H9 (cell line): ENCODE results near the gene SMURF1. TPM values are rescaled to one million over a fixed set of nuclear protein-coding genes. Genes with fewer than 3 reads are reported as not detected.

Experiments used
- DNase-seq: peaks from one replicate; pipeline ENCODE4 v3.0.0-alpha.2; 2017
- H2AFZ ChIP-seq: one replicate; pipeline ENCODE4 v1.6.1; 2013; ENCODE audit warnings: mild to moderate bottlenecking, low read length, control low read depth, moderate library complexity
- H2AK5ac ChIP-seq: 2 replicates; pipeline ENCODE4 v1.6.1; 2013; ENCODE audit warnings: low read length, control low read depth, mixed read lengths; ENCODE audit not compliant: insufficient read length
- H2BK120ac ChIP-seq: one replicate; pipeline ENCODE4 v1.6.1; 2013; ENCODE audit warnings: low read depth, mild to moderate bottlenecking, low read length, control low read depth, inconsistent platforms; ENCODE audit not compliant: poor library complexity, severe bottlenecking
- H2BK12ac ChIP-seq: 2 replicates; pipeline ENCODE4 v1.6.1; 2013; ENCODE audit warnings: low read length, control low read depth, mixed read lengths, low read depth; ENCODE audit not compliant: insufficient read length
- H2BK15ac ChIP-seq: 2 replicates; pipeline ENCODE4 v1.6.1; 2013; ENCODE audit warnings: low read depth, low read length, control low read depth
- H2BK20ac ChIP-seq: one replicate; pipeline ENCODE4 v1.6.1; 2013; ENCODE audit warnings: low read depth, mild to moderate bottlenecking, low read length, control low read depth, inconsistent platforms; ENCODE audit not compliant: poor library complexity, severe bottlenecking
- H2BK5ac ChIP-seq: 2 replicates; pipeline ENCODE4 v1.6.1; 2013; ENCODE audit warnings: low read length, control low read depth, mixed read lengths; ENCODE audit not compliant: insufficient read length
- H3K14ac ChIP-seq: 2 replicates; pipeline ENCODE4 v1.6.1; 2013; ENCODE audit warnings: low read length, control low read depth; ENCODE audit not compliant: insufficient read depth
- H3K18ac ChIP-seq: 2 replicates; pipeline ENCODE4 v1.6.1; 2013; ENCODE audit warnings: low read depth, mild to moderate bottlenecking, mixed read lengths, low read length, control low read depth; ENCODE audit not compliant: insufficient read length
- H3K23ac ChIP-seq: 2 replicates; pipeline ENCODE4 v1.6.1; 2013; ENCODE audit warnings: low read length, control low read depth, mixed read lengths, low read depth; ENCODE audit not compliant: insufficient read length
- H3K23me2 ChIP-seq: 2 replicates; pipeline ENCODE4 v1.6.1; 2013; ENCODE audit warnings: low read depth, mild to moderate bottlenecking, mixed read lengths, low read length, control low read depth; ENCODE audit not compliant: insufficient read length, poor library complexity, severe bottlenecking
- H3K27ac ChIP-seq: 2 replicates; pipeline ENCODE4 v1.5.1; 2013; ENCODE audit warnings: low read length, control low read depth, mixed read lengths, low read depth; ENCODE audit not compliant: insufficient read length
- H3K27me3 ChIP-seq: 2 replicates; pipeline ENCODE4 v1.6.1; 2013; ENCODE audit warnings: low read length, control low read depth, inconsistent platforms; ENCODE audit not compliant: insufficient read depth
- H3K4ac ChIP-seq: 2 replicates; pipeline ENCODE4 v1.6.1; 2013; ENCODE audit warnings: low read depth, mild to moderate bottlenecking, control low read depth, inconsistent platforms, low read length, moderate library complexity
- H3K4me1 ChIP-seq: 2 replicates; pipeline ENCODE4 v1.6.1; 2013; ENCODE audit warnings: low read length, control low read depth, inconsistent platforms; ENCODE audit not compliant: insufficient read depth
- H3K4me2 ChIP-seq: 2 replicates; pipeline ENCODE4 v1.6.1; 2013; ENCODE audit warnings: low read length, control low read depth, mixed read lengths; ENCODE audit not compliant: insufficient read length, insufficient read depth
- H3K56ac ChIP-seq: 2 replicates; pipeline ENCODE4 v1.6.1; 2013; ENCODE audit warnings: low read depth, mild to moderate bottlenecking, mixed read lengths, low read length, control low read depth; ENCODE audit not compliant: insufficient read length
- H3K79me1 ChIP-seq: 2 replicates; pipeline ENCODE4 v1.6.1; 2013; ENCODE audit warnings: low read depth, mild to moderate bottlenecking, moderate library complexity, low read length, control low read depth, inconsistent platforms; ENCODE audit not compliant: insufficient read depth, poor library complexity, severe bottlenecking
- H3K79me2 ChIP-seq: 2 replicates; pipeline ENCODE4 v1.6.1; 2013; ENCODE audit warnings: low read length, control low read depth, inconsistent platforms; ENCODE audit not compliant: insufficient read depth
- H3K9ac ChIP-seq: 2 replicates; pipeline ENCODE4 v1.6.1; 2013; ENCODE audit warnings: low read length, control low read depth, mixed read lengths; ENCODE audit not compliant: insufficient read length; ENCODE audit errors: extremely low read depth
- H3K9me3 ChIP-seq: one replicate; pipeline ENCODE4 v1.6.1; 2013; ENCODE audit warnings: low read depth, low read length, inconsistent platforms; ENCODE audit not compliant: control insufficient read depth
- H3T11ph ChIP-seq: one replicate; pipeline ENCODE4 v1.6.1; 2013; ENCODE audit warnings: mild to moderate bottlenecking, low read length, control low read depth, inconsistent platforms
- H4K20me1 ChIP-seq: one replicate; pipeline ENCODE4 v1.6.1; 2013; ENCODE audit not compliant: control insufficient read depth, insufficient read length, insufficient read depth
- H4K5ac ChIP-seq: 2 replicates; pipeline ENCODE4 v1.6.1; 2013; ENCODE audit warnings: low read depth, mild to moderate bottlenecking, mixed read lengths, low read length, control low read depth; ENCODE audit not compliant: insufficient read length
- H4K8ac ChIP-seq: replicated peaks from 2 replicates; pipeline ENCODE4 v1.6.1; 2013; ENCODE audit warnings: low read length, control low read depth, mixed read lengths, low read depth; ENCODE audit not compliant: insufficient read length
- H4K91ac ChIP-seq: 2 replicates; pipeline ENCODE4 v1.6.1; 2013; ENCODE audit warnings: low read depth, mild to moderate bottlenecking, moderate library complexity, mixed read lengths, low read length, control low read depth; ENCODE audit not compliant: insufficient read length
- H3K27ac Mint-ChIP-seq, 3 experiments: 2 replicates in 2 of 3; 3 replicates in 1 of 3; pipeline ENCODE4 v1.8.0; 2020 to 2021; ENCODE audit warnings: mixed read lengths in 3 of 3, mild to moderate bottlenecking in 1 of 3, moderate library complexity in 1 of 3
- H3K27me3 Mint-ChIP-seq: 2 replicates; pipeline ENCODE4 v1.8.0; 2021; ENCODE audit warnings: low read depth, mild to moderate bottlenecking, moderate library complexity, mixed read lengths
- H3K36me3 Mint-ChIP-seq, 3 experiments: 2 replicates in 2 of 3; 3 replicates in 1 of 3; pipeline ENCODE4 v1.8.0; 2020 to 2021; ENCODE audit warnings: low read depth in 3 of 3, mixed read lengths in 3 of 3; ENCODE audit not compliant: insufficient read depth in 1 of 3
- H3K4me1 Mint-ChIP-seq, 2 experiments: 2 replicates each; pipeline ENCODE4 v1.8.0; 2020; ENCODE audit warnings: mixed read lengths in 2 of 2
- H3K4me3 Mint-ChIP-seq, 2 experiments: 2 replicates in 1 of 2; 3 replicates in 1 of 2; pipeline ENCODE4 v1.8.0; 2020 to 2021; ENCODE audit warnings: mild to moderate bottlenecking in 2 of 2, mixed read lengths in 2 of 2, moderate library complexity in 1 of 2
- H3K9me3 Mint-ChIP-seq, 2 experiments: 2 replicates in 1 of 2; 3 replicates in 1 of 2; pipeline ENCODE4 v1.8.0; 2020; ENCODE audit warnings: mild to moderate bottlenecking in 2 of 2, mixed read lengths in 2 of 2, moderate library complexity in 1 of 2
- CTCF ChIP-seq: fragments of 200-600 bp; sonication (generic); conservative IDR thresholded peaks from 3 replicates; pipeline ENCODE4 v1.8.0; 2021; ENCODE audit warnings: antibody characterized with exemption, mild to moderate bottlenecking
- total RNA-seq: library from RNA; stranded (reverse); gene quantifications from 2 replicates; pipeline ENCODE4 v1.2.1, GENCODE V29; 2021

SMURF1 gene
- total RNA-seq, 1 experiment from 2014 or later = 29.4 TPM

- Mint-ChIP-seq H3K27me3 (no peaks in the 10 kb centered on the region), H3K4me1 (no peaks in the 10 kb centered on the region), H3K4me3 (no peak overlapping the region), H3K36me3 (peaks cover 55 to 94% (median 94%) of the 10 kb centered on the region in 3 experiments), H3K27ac (no peak overlapping the region), H3K9me3 (peaks cover 0 to 10% of the 10 kb centered on the region in 2 experiments; a peak in 1 of 5 replicates)
- Histone ChIP-seq H2BK5ac (no peak overlapping the region), H3K4me2 (no peak overlapping the region), H3K9ac (no peak overlapping the region), H3K27ac (no peak overlapping the region), H2AFZ (no peak overlapping the region), H4K5ac (no peak overlapping the region), H3K18ac (no peak overlapping the region), H3K4me1 (no peaks in the 10 kb centered on the region), H3K23me2 (no peaks in the 10 kb centered on the region), H3K4ac (no peak overlapping the region), H3K79me2 (no peaks in the 10 kb centered on the region), H3K23ac (no peak overlapping the region), H2BK20ac (no peak overlapping the region), H3T11ph (no peak overlapping the region), H2AK5ac (no peak overlapping the region), H3K9me3 (no peaks in the 10 kb centered on the region), H4K20me1 (no peaks in the 10 kb centered on the region), H4K91ac (no peak overlapping the region), H2BK12ac (no peak overlapping the region), H3K56ac (no peak overlapping the region), H3K79me1 (no peaks in the 10 kb centered on the region), H2BK15ac (no peak overlapping the region), H2BK120ac (no peak overlapping the region), H3K27me3 (no peaks in the 10 kb centered on the region), H3K14ac (no peak overlapping the region), H4K8ac (no peak overlapping the region)
- TF ChIP-seq CTCF = no peak
- no peak for DNase-seq
Measured at GRCh38 chr7:98985945-98986344, 158.0 kb downstream of the SMURF1 start.
